Ishikawa (cell line): ENCODE results near the gene SH3TC1.
A peak's percentile ranks its signal among the peaks of the same experiment; 100 is the strongest.

Experiments used
- CEBPB ChIP-seq: IDR thresholded peaks from 2 replicates; pipeline ENCODE4 v1.6.1; 2012
- CREB1 ChIP-seq: IDR thresholded peaks from 2 replicates; pipeline ENCODE4 v1.6.1; 2012; ENCODE audit warnings: low read depth
- EGR1 ChIP-seq: IDR thresholded peaks from 2 replicates; pipeline ENCODE4 v1.6.1; 2012
- EP300 ChIP-seq: IDR thresholded peaks from 2 replicates; pipeline ENCODE4 v1.6.1; 2012; ENCODE audit warnings: borderline replicate concordance
- FOXM1 ChIP-seq: IDR thresholded peaks from 2 replicates; pipeline ENCODE4 v1.6.1; 2012; ENCODE audit warnings: low read depth, borderline replicate concordance
- NFIC ChIP-seq: IDR thresholded peaks from 2 replicates; pipeline ENCODE4 v1.6.1; 2012
- RAD21 ChIP-seq: IDR thresholded peaks from 2 replicates; pipeline ENCODE4 v1.6.1; 2012; ENCODE audit warnings: low read depth
- TAF1 ChIP-seq: IDR thresholded peaks from 2 replicates; pipeline ENCODE4 v1.6.1; 2012; ENCODE audit warnings: low read depth, mild to moderate bottlenecking
- TCF12 ChIP-seq: IDR thresholded peaks from 2 replicates; pipeline ENCODE4 v1.6.1; 2012; ENCODE audit warnings: low read depth
- TEAD4 ChIP-seq: IDR thresholded peaks from 2 replicates; pipeline ENCODE4 v1.6.1; 2012
- YY1 ChIP-seq: IDR thresholded peaks from 2 replicates; pipeline ENCODE4 v1.6.1; 2012; ENCODE audit warnings: low read depth
- ZBTB7A ChIP-seq: IDR thresholded peaks from 2 replicates; pipeline ENCODE4 v1.6.1; 2012; ENCODE audit warnings: low read depth
- TF ChIP-seq, protein P1 (sequence below): IDR thresholded peaks from 2 replicates; pipeline ENCODE4 v1.6.1; 2012; ENCODE audit warnings: low read depth, mild to moderate bottlenecking
- TF ChIP-seq, protein P2 (sequence below): IDR thresholded peaks from 2 replicates; pipeline ENCODE4 v1.6.1; 2012
- TF ChIP-seq, protein P3 (sequence below): IDR thresholded peaks from 2 replicates; pipeline ENCODE4 v1.6.1; 2012

SH3TC1 gene

DNA sequence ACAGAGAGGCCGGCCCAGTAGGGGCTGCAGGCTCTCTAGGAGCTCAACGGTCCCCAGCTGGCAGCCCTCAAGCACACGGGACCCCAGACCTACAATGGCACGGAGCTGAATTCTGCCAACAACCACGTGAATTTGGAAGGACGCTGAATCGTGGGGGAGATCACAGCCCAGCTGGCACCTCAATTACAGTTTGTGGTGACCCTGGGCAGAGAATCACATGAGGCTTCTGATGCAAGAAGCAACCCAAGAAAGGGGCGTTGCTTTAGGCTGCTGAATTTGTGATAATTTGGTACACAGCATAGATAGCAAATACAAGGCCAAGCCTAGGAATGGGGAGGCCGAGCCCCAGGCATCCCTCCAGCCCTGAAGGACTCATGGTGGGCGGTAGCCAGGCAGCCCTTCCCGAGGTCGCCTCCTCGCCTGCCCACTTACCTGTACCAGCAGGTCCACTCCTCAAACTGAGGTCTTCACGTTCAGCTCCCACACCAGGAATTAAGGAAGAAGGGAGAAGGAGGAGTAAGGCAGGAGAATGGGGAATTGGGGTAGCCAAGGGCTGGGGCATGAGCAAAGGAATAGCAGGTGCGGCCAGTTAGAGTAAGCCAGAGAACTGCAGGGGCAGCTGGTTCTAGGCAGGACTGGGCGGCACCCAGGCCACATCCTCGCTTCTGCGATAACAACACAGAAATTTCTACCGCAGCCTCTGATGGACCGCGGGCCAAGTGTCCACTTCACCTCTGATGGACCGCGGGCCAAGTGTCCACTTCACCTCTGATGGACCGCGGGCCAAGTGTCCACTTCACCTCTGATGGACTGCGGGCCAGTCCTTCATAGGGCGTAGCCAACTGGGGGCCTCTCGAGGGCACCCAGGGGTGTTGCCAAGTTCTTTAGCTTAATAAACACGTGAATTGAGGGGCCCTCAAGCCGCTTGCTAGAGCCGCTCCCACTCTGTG lies 47.1 kb downstream of the SH3TC1 start:
- TF ChIP-seq EGR1 = no peak
- TF ChIP-seq, protein P1, sequence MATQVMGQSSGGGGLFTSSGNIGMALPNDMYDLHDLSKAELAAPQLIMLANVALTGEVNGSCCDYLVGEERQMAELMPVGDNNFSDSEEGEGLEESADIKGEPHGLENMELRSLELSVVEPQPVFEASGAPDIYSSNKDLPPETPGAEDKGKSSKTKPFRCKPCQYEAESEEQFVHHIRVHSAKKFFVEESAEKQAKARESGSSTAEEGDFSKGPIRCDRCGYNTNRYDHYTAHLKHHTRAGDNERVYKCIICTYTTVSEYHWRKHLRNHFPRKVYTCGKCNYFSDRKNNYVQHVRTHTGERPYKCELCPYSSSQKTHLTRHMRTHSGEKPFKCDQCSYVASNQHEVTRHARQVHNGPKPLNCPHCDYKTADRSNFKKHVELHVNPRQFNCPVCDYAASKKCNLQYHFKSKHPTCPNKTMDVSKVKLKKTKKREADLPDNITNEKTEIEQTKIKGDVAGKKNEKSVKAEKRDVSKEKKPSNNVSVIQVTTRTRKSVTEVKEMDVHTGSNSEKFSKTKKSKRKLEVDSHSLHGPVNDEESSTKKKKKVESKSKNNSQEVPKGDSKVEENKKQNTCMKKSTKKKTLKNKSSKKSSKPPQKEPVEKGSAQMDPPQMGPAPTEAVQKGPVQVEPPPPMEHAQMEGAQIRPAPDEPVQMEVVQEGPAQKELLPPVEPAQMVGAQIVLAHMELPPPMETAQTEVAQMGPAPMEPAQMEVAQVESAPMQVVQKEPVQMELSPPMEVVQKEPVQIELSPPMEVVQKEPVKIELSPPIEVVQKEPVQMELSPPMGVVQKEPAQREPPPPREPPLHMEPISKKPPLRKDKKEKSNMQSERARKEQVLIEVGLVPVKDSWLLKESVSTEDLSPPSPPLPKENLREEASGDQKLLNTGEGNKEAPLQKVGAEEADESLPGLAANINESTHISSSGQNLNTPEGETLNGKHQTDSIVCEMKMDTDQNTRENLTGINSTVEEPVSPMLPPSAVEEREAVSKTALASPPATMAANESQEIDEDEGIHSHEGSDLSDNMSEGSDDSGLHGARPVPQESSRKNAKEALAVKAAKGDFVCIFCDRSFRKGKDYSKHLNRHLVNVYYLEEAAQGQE = no peak
- TF ChIP-seq, protein P2, sequence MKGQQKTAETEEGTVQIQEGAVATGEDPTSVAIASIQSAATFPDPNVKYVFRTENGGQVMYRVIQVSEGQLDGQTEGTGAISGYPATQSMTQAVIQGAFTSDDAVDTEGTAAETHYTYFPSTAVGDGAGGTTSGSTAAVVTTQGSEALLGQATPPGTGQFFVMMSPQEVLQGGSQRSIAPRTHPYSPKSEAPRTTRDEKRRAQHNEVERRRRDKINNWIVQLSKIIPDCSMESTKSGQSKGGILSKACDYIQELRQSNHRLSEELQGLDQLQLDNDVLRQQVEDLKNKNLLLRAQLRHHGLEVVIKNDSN = no peak
- no peak for TF ChIP-seq ZBTB7A
- TF ChIP-seq TCF12 = no peak
- TF ChIP-seq FOXM1 = no peak
- no peak for TF ChIP-seq NFIC
- TF ChIP-seq CREB1 = no peak
- TF ChIP-seq YY1 = no peak
- TF ChIP-seq CEBPB = no peak
- no peak for TF ChIP-seq TAF1

- TF ChIP-seq NFIC (no peak), TCF12 (no peak), CREB1 (no peak), CEBPB (no peak), RAD21 (no peak), FOXM1 (no peak), EP300 (no peak), EGR1 (no peak), TEAD4 (no peak), ZBTB7A (no peak)
- TF ChIP-seq, protein P2 = no peak
- TF ChIP-seq, protein P3, sequence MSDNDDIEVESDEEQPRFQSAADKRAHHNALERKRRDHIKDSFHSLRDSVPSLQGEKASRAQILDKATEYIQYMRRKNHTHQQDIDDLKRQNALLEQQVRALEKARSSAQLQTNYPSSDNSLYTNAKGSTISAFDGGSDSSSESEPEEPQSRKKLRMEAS = no peak
- TF ChIP-seq, protein P1 = no peak
Observed at GRCh38 chr4:8247047-8247930, 48.2 kb downstream of the SH3TC1 start.

DNA sequence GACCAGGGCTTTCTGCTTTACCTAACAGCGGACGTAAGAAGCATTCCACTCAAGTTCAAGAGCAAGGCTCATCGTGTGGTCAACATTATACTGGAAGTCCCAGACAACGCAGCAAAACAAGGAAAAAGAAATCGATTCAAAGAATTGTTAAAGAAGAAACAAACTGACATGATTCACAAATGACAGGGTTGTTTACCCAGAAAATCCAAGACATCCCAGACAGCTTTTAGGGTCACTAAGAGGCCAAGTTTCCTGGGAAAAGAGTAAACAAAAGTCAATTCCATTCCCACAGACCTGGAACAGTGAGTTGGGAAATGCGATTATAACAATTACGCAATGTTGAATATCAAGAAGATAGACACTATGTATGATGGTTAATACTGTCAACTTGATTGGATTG lies 49.0 kb downstream of the SH3TC1 start:
- TF ChIP-seq TAF1 (no peak), CEBPB (peak; percentile 48)

DNA sequence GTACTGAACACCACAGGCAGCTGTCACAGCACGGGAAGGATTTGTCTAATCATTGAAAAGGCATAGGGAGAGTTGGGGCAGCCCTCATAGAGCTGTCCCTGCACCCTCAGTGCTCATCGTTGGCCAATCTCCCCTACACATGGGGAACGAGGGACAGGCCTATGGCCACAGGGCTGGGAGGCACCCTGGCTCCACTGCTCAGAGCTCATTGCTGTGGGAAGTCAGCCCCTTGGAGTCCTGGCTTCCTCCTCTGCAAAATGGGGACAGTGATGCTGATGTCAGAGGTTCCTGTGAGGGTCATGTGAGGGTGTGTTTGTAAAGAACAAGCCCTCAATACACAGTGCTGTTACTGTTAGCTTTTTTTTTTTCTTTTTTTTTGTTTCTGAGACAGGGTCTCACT lies 51.1 kb downstream of the SH3TC1 start:
- no peak for TF ChIP-seq RAD21
- TF ChIP-seq NFIC = no peak
- TF ChIP-seq CEBPB = no peak

DNA sequence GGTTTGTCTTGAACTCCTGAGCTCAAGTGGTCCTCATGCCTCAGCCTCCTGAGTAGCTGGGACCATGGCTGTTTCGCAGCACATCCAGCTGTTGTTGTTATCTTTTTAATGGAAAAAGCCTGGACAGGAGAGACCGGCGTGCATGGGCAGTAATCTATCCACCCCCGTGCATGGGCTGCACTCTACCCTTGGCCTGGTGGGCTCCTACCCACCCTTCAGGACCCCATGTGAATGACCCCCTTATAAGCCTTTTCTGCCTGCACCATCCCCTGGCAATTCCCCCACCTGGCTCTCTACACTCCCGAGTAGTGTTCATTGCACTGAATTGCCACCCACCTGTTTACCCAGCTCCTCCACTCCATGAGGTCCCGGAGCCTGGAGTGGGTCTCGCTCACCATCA lies 51.5 kb downstream of the SH3TC1 start:
- no peak for TF ChIP-seq CREB1
- no peak for TF ChIP-seq RAD21
- TF ChIP-seq, protein P1 = no peak
- TF ChIP-seq ZBTB7A = no peak
- TF ChIP-seq, protein P2 = no peak
- TF ChIP-seq EP300 = no peak
- no peak for TF ChIP-seq TAF1
- no peak for TF ChIP-seq EGR1
- TF ChIP-seq TCF12 = no peak
- TF ChIP-seq NFIC = no peak
- no peak for TF ChIP-seq FOXM1
- TF ChIP-seq, protein P3 = no peak
